GM21723 (cell line): ENCODE results near the gene TMEM144.

Experiments
- ATAC-seq: cut with Tn5 transposase; IDR thresholded peaks from one replicate; pipeline ENCODE4 v1.9.1; 2021; ENCODE audit warnings: mild to moderate bottlenecking, moderate library complexity; ENCODE audit not compliant: unreplicated experiment

TMEM144 gene

GRCh38 chr4:158209825-158210807 lies at the start of gene TMEM144:
TMEM144 (plus strand) TSS chr4:158210486; CDS start chr4:158212668, 2,182 bp downstream.
- peak; percentile 96 for ATAC-seq

DNA sequence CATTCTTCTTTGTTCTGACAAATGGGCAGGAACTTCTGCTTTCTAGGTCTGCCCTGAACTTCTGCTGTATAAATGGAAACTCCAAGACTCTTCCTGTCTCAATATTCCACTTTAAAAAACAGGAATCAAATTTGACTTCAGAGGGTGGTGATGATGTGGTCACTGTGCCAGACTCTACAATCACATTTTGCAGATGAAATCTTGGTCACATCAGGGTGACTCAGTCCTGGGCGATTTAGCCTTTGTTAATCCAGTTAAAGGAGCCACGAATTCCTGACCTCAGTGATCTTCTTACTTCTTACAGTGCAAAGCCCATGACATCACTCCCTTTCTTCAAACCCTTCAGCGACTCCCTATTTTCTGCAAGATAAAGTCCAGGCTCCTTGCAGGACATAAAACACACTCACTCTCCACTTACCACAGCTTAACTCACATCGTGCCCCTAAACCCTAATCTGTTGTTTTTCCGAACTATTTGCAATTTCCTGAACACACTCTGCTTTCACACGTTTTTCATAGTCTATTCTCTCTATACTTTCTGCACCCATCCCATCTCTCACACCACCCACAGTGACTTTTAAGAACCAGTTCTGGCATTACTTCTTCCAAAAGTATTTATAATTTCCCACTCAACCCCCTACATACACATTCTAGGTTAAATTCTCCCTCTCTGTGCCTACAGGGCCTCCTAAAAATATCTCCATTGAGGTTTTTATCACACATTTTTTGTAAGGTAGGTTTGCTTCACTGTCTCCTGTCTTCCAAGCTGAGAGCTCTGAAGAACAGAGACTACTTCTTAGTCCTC lies 48.5 kb upstream of the TMEM144 start:
- no peak for ATAC-seq

DNA sequence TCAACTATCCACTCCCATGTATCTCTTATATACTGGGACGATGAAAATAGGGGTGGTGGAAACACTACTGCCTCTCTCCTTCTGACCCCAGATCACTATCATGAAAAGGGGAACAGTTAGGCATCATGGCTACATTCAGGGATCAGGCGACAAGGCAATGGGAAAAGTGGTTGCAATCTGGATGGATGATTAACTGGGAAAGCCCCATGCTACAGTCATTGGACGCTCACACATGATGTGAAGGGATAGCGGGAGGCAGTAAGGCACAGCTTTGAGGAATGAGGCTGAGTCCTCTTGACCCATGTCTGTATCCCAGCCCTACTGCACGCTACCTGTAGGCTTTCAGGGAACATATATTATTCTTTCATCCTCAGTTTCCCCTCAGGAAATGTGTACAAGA lies 47.7 kb upstream of the TMEM144 start:
- ATAC-seq, result no peak

- ATAC-seq, result no peak
These were observed 46.1 kb upstream of the TMEM144 start for GRCh38 chr4:158163941-158164767.

GRCh38 chr4:158164768-158165213 lies 45.5 kb upstream of the TMEM144 start:
- ATAC-seq, result no peak

DNA sequence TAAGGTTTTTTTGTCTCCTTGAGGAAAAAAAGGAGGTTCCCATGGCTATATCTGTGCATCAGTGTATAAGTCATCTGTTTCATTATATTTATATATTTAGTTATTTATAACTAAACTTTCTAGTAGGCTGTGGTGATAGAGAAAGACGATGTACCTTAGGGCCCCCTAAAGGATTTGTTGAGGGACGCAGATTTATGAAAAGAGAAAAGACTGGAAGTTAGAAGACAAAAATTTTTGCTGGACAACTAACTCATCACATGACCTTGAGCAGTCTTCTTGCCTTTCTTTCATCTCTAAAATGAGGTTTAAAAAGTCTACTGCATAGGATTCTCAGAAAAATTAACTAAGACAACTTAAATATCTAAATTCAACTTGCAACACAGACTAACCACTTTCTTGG lies 43.6 kb upstream of the TMEM144 start:
- no peak for ATAC-seq

- ATAC-seq, result no peak
These were observed 41.7 kb upstream of the TMEM144 start for GRCh38 chr4:158168606-158169005.

- no peak for ATAC-seq
These were observed 40.8 kb upstream of the TMEM144 start for GRCh38 chr4:158169506-158169905.

GRCh38 chr4:158169931-158170690 lies 40.2 kb upstream of the TMEM144 start:
- no peak for ATAC-seq

GRCh38 chr4:158170691-158171561 lies 39.4 kb upstream of the TMEM144 start:
- ATAC-seq, result no peak

DNA sequence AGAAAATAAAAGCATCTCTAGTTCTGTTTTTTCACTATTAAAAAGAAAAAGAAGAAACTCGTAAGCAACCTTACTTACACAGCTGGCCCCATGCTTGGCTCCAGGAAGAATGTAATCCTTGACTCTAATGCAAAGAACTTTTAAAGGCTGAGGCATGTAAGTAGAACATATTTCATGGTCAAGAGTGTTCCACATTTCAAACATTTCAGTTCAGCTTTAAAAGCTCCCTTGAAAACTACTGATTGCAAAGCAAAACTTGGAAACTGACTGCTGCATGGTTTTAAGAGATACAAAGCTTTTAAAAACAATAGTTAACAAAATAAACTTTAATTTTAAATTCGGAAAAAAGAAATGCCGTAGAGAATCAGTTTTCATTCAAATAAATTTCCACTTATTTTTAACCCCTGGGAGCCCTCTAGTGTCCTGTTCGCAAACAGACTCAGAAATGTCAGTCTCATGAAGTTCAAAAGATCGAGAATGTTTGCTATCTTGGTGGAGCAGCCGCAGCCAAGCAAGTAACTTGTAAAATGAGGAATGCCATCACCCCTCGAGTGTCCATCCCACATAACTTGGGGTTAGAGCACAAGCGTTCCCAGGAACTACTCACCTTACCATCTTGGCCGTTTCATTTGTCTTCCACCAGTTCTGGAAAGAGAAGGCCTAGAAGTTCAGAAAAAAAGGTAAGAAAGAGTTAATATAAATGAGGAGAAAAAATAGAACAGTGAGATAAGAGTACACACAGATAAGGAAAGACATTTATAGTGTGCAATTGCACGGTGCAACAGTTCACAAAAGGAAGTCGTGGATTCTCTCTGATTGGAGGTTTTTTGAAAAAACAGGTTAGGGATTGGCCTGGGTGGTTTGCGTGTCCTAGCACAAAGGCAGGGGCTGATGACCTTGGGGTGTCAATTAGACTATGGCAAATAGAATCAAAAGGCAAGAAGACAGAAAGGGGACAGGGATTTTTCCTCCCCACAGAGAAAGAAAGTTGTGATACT lies 37.7 kb upstream of the TMEM144 start, which contains the start of gene GASK1B:
GASK1B (minus strand) TSS at position 765 of the 998 bp plus-strand sequence. CDS start 1,650 bp downstream, outside the sequence.
- ATAC-seq, result peak; percentile 50

DNA sequence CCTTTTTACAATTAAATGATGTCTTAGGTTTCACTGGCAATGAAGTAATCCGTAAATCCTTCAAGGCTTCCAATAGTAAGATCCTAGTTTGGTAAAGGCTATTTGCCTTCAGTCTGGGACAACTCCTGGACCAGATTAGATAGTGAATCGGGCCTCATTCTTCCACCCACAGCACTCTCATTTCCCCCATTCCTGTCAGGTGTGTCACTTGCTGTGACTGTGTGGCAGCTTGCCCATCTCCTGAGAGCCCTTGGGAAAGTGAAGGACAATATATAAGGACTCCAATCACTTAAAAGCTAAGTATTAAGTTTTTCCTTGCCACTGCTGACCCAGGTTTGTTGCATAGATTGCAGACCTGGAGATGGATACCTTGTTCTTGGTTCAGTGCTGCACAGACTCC lies 34.2 kb upstream of the TMEM144 start:
- ATAC-seq, result no peak

GRCh38 chr4:158176776-158177175 lies 33.5 kb upstream of the TMEM144 start:
- no peak for ATAC-seq

DNA sequence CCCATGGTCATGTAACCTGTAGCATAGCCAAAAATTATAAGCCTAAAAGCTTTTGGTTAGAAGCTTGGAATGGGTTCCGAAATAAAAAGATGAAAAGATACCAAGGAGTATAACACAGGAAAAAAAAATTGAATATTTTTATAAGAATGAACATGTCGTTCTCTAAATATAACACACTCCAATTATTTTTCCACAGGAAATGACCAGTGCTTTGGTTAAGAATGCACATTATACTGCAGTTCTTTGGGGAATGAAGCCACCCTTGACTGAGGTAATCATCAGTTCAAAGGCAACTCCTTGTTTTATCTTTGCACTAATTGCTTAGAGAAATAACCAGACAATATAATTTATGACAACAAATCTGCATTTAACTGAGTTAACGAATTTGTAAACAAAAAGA lies 30.8 kb upstream of the TMEM144 start:
- no peak for ATAC-seq

DNA sequence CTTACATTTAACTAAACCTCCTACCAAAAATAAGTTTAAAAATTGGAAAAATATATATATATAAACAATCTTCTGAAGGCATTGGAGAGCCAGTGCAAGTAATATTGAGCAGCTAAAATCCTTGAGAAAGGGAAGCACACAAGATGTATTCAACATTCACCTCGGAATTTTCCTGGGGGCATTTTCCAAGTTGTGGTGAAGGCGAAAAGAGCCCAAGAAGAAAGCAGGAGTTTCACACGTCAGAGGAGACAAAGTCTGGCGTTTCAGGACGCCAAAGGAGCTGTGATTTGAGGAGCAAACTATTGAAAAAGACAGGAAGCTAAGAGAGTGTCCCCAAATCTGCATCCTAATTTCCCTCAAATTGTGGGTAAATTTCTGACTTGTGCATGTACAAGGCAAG lies 28.4 kb upstream of the TMEM144 start:
- ATAC-seq, result no peak

- ATAC-seq, result no peak
These were observed 27.6 kb upstream of the TMEM144 start for GRCh38 chr4:158182736-158183135.

GRCh38 chr4:158186815-158187214 lies 23.5 kb upstream of the TMEM144 start:
- no peak for ATAC-seq

DNA sequence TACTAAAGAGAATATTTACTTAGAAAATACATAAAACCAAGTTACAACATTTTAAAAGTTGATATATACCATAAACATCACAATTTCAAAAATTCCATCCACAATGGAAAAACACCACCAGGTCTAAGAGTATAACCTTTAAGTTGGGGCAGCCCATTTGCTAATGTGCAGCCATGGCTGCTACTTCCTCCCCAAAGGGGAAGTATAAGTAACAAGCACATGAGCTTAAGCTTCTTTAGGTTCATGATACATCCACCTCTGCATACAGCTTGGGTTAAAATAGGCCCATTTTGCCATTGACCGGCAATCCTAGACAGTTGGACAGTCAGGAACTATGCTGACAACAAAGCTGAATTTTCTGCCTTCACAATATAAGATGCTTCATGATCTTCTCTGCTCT lies 20.9 kb upstream of the TMEM144 start:
- no peak for ATAC-seq
